Omental fat pad (tissue), 4 donors: ENCODE measurements around the gene PDZK1IP1. TPM values are rescaled to one million over a fixed set of nuclear protein-coding genes. Genes with fewer than 3 reads are reported as not detected.
A peak's percentile ranks its signal among the peaks of the same experiment; 100 is the strongest.

Source experiments
- ATAC-seq: fragments of 150-250 bp; one replicate; pipeline ENCODE4 v1.9.1; 2016; ENCODE audit warnings: mild to moderate bottlenecking, moderate library complexity; ENCODE audit not compliant: low FRiP score
- DNase-seq: peaks from one replicate; pipeline ENCODE4 v3.0.0-alpha.2; 2019; ENCODE audit warnings: low spot score
- CTCF ChIP-seq, 3 donors: fragments of 450-650 bp; IDR thresholded peaks; one replicate each; pipeline ENCODE4 v1.5.1; 2016 to 2017; ENCODE audit warnings: antibody characterized with exemption in 3 of 3, mild to moderate bottlenecking in 3 of 3, moderate library complexity in 2 of 3
- total RNA-seq, 4 donors: library from RNA; depleted of rRNA; stranded (reverse); fragments of >200 nt; gene quantifications; one replicate each; pipeline ENCODE4 v1.1.0, GENCODE V29; 2016

PDZK1IP1 gene
- total RNA-seq, 4 donors from 2014 or later = 2.8 to 131 (median 25.3) TPM

GRCh38 chr1:47179988-47180563, 9.8 kb downstream of the PDZK1IP1 start:
- ATAC-seq = no peak
- DNase-seq = no peak
- TF ChIP-seq CTCF (IDR thresholded peaks at IDR 0.05) = no peak

- TF ChIP-seq CTCF (IDR thresholded peaks at IDR 0.05) = peak in 1 of 3 donors; percentile 47
- peak; percentile 82 for DNase-seq
These were observed 10.5 kb downstream of the PDZK1IP1 start for GRCh38 chr1:47179017-47179987.

GRCh38 chr1:47178654-47179016, 11.2 kb downstream of the PDZK1IP1 start:
- no peak for ATAC-seq
- DNase-seq = no peak
- no peak for TF ChIP-seq CTCF (IDR thresholded peaks at IDR 0.05)

More at GRCh38 chr1:47179017-47179987, 10.5 kb downstream of the PDZK1IP1 start:
- ATAC-seq = peak; percentile 63

- DNase-seq (no peak), ATAC-seq (no peak)
- no peak for TF ChIP-seq CTCF (IDR thresholded peaks at IDR 0.05)
These were observed 11.8 kb downstream of the PDZK1IP1 start for GRCh38 chr1:47178020-47178419.

GRCh38 chr1:47175227-47175934, 14.5 kb downstream of the PDZK1IP1 start:
- DNase-seq (no peak), ATAC-seq (peak; percentile 50)
- TF ChIP-seq CTCF (IDR thresholded peaks at IDR 0.05) = peak in 1 of 3 donors; percentile 73

GRCh38 chr1:47174656-47175020, 15.2 kb downstream of the PDZK1IP1 start:
- no peak for ATAC-seq
- no peak for DNase-seq
- TF ChIP-seq CTCF (IDR thresholded peaks at IDR 0.05) = no peak
